H1 (cell line): ENCODE measurements around the gene OR5AR1. TPM values are rescaled to one million over a fixed set of nuclear protein-coding genes. Genes with fewer than 3 reads are reported as not detected.
A peak's percentile ranks its signal among the peaks of the same experiment; 100 is the strongest.

Experiments used
- CTCF ChIA-PET: fragments of 300-600 bp; sonication (Branson Sonifier 250); formaldehyde crosslinking; loops from one replicate; lab custom pipeline; 2021; ENCODE audit not compliant: partially characterized antibody; lab: Charles Lee
- POLR2A ChIA-PET: fragments of 300-600 bp; sonication (Branson Sonifier 250); formaldehyde crosslinking; loops from one replicate; lab custom pipeline; 2021; ENCODE audit warnings: inconsistent platforms; ENCODE audit not compliant: partially characterized antibody; lab: Charles Lee
- DNase-seq, 2 experiments: peaks; one replicate each; pipeline versions ENCODE4 v3.0.0 to v3.0.0-alpha.2; 2010 to 2022; ENCODE audit warnings: low spot score in 2 of 2, low read depth in 1 of 2, mixed read lengths in 1 of 2
- FAIRE-seq: peaks from 2 replicates; lab custom pipeline; 2011; peaks lifted over from hg19 to GRCh38; lab: Jason Lieb, UNC
- H2AFZ ChIP-seq: 2 replicates; pipeline ENCODE4 v1.8.1; 2012; ENCODE audit warnings: low read length, inconsistent platforms
- H2AK5ac ChIP-seq: 2 replicates; pipeline ENCODE4 v1.6.1; 2013; ENCODE audit warnings: low read depth, low read length
- H2BK120ac ChIP-seq: replicated peaks from 2 replicates; pipeline ENCODE3; 2013; ENCODE audit warnings: low read depth, low read length, inconsistent platforms
- H2BK12ac ChIP-seq: 2 replicates; pipeline ENCODE4 v1.6.1; 2013; ENCODE audit warnings: low read depth, low read length
- H2BK15ac ChIP-seq: 2 replicates; pipeline ENCODE4 v1.6.1; 2013; ENCODE audit warnings: low read length
- H2BK20ac ChIP-seq: 2 replicates; pipeline ENCODE4 v1.6.1; 2013; ENCODE audit warnings: low read length
- H2BK5ac ChIP-seq: 2 replicates; pipeline ENCODE4 v1.6.1; 2013; ENCODE audit warnings: low read depth, low read length
- H3K14ac ChIP-seq: 2 replicates; pipeline ENCODE4 v1.6.1; 2013; ENCODE audit warnings: inconsistent platforms; ENCODE audit not compliant: insufficient read length
- H3K18ac ChIP-seq: 2 replicates; pipeline ENCODE4 v1.6.1; 2013; ENCODE audit warnings: low read length; ENCODE audit errors: extremely low read depth
- H3K23ac ChIP-seq: 2 replicates; pipeline ENCODE4 v1.6.1; 2013; ENCODE audit warnings: inconsistent platforms; ENCODE audit not compliant: insufficient read length
- H3K23me2 ChIP-seq: 2 replicates; pipeline ENCODE4 v1.6.1; 2013; ENCODE audit warnings: low read depth, low read length
- H3K27ac ChIP-seq: 2 replicates; pipeline ENCODE4 v1.6.1; 2011; ENCODE audit warnings: low read depth, low read length, inconsistent platforms
- H3K27me3 ChIP-seq, 4 experiments: replicated peaks in 1 of 4; 1 replicate in 1 of 4; 2 replicates in 3 of 4; pipeline versions ENCODE4 v1.6.1 to v1.8.1; 2011 to 2013; ENCODE audit warnings: low read length in 3 of 4, mild to moderate bottlenecking in 3 of 4, inconsistent platforms in 2 of 4, mixed read lengths in 2 of 4, moderate library complexity in 1 of 4; ENCODE audit not compliant: control insufficient read depth in 3 of 4, insufficient read depth in 3 of 4; ENCODE audit errors: extremely low read depth in 1 of 4
- H3K36me3 ChIP-seq, 4 experiments: 2 replicates each; pipeline versions ENCODE4 v1.6.1 to v1.8.1; 2011 to 2013; ENCODE audit warnings: mild to moderate bottlenecking in 4 of 4, low read length in 3 of 4, moderate library complexity in 2 of 4, control low read depth in 1 of 4, inconsistent platforms in 1 of 4; ENCODE audit not compliant: insufficient read depth in 4 of 4, control insufficient read depth in 2 of 4
- H3K4ac ChIP-seq: replicated peaks from 2 replicates; pipeline ENCODE3; 2013; ENCODE audit warnings: low read length, low read depth, mixed read lengths, inconsistent platforms; ENCODE audit not compliant: insufficient read length
- H3K4me1 ChIP-seq, 4 experiments: replicated peaks in 1 of 4; 1 replicate in 1 of 4; 2 replicates in 3 of 4; pipeline versions ENCODE4 v1.6.1 to v1.8.1; 2011 to 2013; ENCODE audit warnings: low read length in 3 of 4, inconsistent platforms in 2 of 4, mixed read lengths in 1 of 4; ENCODE audit not compliant: insufficient read depth in 4 of 4, control insufficient read depth in 3 of 4
- H3K4me2 ChIP-seq, 2 experiments: 2 replicates each; pipeline versions ENCODE4 v1.6.1 to v1.8.1; 2011 to 2013; ENCODE audit warnings: low read depth in 2 of 2, low read length in 2 of 2, control low read depth in 1 of 2, inconsistent platforms in 1 of 2, mild to moderate bottlenecking in 1 of 2; ENCODE audit not compliant: insufficient read depth in 1 of 2
- H3K4me3 ChIP-seq, 4 experiments: fragments of 200-600, 300-600 bp in 1 of 4; sonication (generic), shearing (Covaris generic), sonication (Bioruptor Twin) in 1 of 4; 2 replicates each; pipeline versions ENCODE4 v1.5.1 to v1.8.1; 2011 to 2016; ENCODE audit warnings: low read length in 4 of 4, low read depth in 3 of 4, control low read depth in 2 of 4, inconsistent platforms in 2 of 4, mild to moderate bottlenecking in 2 of 4, mixed read lengths in 1 of 4, moderate library complexity in 1 of 4; ENCODE audit not compliant: insufficient read depth in 2 of 4; ENCODE audit errors: extremely low read depth in 1 of 4
- H3K56ac ChIP-seq: replicated peaks from 2 replicates; pipeline ENCODE3; 2013; ENCODE audit warnings: low read depth, mild to moderate bottlenecking, mixed read lengths, low read length, inconsistent platforms; ENCODE audit not compliant: insufficient read length
- H3K79me1 ChIP-seq: 2 replicates; pipeline ENCODE4 v1.6.1; 2013; ENCODE audit warnings: low read depth, low read length, control low read depth
- H3K79me2 ChIP-seq, 2 experiments: 2 replicates each; pipeline versions ENCODE4 v1.6.1 to v1.8.1; 2012 to 2013; ENCODE audit warnings: low read length in 2 of 2, mild to moderate bottlenecking in 2 of 2, inconsistent platforms in 1 of 2; ENCODE audit not compliant: insufficient read depth in 2 of 2, control insufficient read depth in 1 of 2
- H3K9ac ChIP-seq, 4 experiments: replicated peaks in 1 of 4; 1 replicate in 1 of 4; 2 replicates in 3 of 4; pipeline versions ENCODE4 v1.6.1 to v1.8.1; 2011 to 2013; ENCODE audit warnings: low read depth in 3 of 4, low read length in 3 of 4, control low read depth in 2 of 4, mild to moderate bottlenecking in 2 of 4, moderate library complexity in 2 of 4, inconsistent platforms in 1 of 4; ENCODE audit errors: extremely low read depth in 1 of 4
- H3K9me3 ChIP-seq, 2 experiments: 2 replicates each; pipeline versions ENCODE4 v1.6.1 to v1.8.1; 2012 to 2013; ENCODE audit warnings: mild to moderate bottlenecking in 2 of 2, moderate library complexity in 2 of 2, control low read depth in 1 of 2, inconsistent platforms in 1 of 2, low read depth in 1 of 2, low read length in 1 of 2, mixed read lengths in 1 of 2; ENCODE audit not compliant: insufficient read depth in 2 of 2
- H4K20me1 ChIP-seq, 2 experiments: replicated peaks in 1 of 2; 2 replicates each; pipeline versions ENCODE3 to v1.8.1; 2011 to 2013; ENCODE audit warnings: inconsistent platforms in 2 of 2, low read length in 2 of 2, mild to moderate bottlenecking in 1 of 2; ENCODE audit not compliant: insufficient read depth in 2 of 2, control insufficient read depth in 1 of 2
- H4K5ac ChIP-seq: 2 replicates; pipeline ENCODE4 v1.6.1; 2013; ENCODE audit warnings: low read length, low read depth, mixed read lengths, inconsistent platforms; ENCODE audit not compliant: insufficient read length
- H4K8ac ChIP-seq: 2 replicates; pipeline ENCODE4 v1.8.0; 2013; ENCODE audit warnings: mild to moderate bottlenecking, moderate library complexity, low read length, inconsistent platforms; ENCODE audit not compliant: insufficient read depth; ENCODE audit errors: extremely low read depth
- H4K91ac ChIP-seq: replicated peaks from 2 replicates; pipeline ENCODE3; 2013; ENCODE audit warnings: low read length, mixed read lengths, inconsistent platforms; ENCODE audit not compliant: insufficient read length
- BACH1 ChIP-seq: IDR thresholded peaks from 2 replicates; pipeline ENCODE4 v1.6.1; 2012; ENCODE audit warnings: low read length, improper control_type of control experiment
- BRCA1 ChIP-seq: IDR thresholded peaks from 2 replicates; pipeline ENCODE4 v1.6.1; 2012; ENCODE audit warnings: low read depth, low read length, improper control_type of control experiment
- CREB1 ChIP-seq: IDR thresholded peaks from 2 replicates; pipeline ENCODE4 v1.6.1; 2012; ENCODE audit warnings: inconsistent platforms
- EGR1 ChIP-seq: IDR thresholded peaks from 2 replicates; pipeline ENCODE4 v1.6.1; 2011; ENCODE audit warnings: low read depth, low read length, borderline replicate concordance
- FOSL1 ChIP-seq: IDR thresholded peaks from 2 replicates; pipeline ENCODE4 v1.6.1; 2011; ENCODE audit warnings: mild to moderate bottlenecking, low read depth, low read length, moderate library complexity; ENCODE audit not compliant: insufficient read depth
- GTF2F1 ChIP-seq: IDR thresholded peaks from 2 replicates; pipeline ENCODE4 v1.6.1; 2012; ENCODE audit warnings: low read depth, low read length, improper control_type of control experiment, borderline replicate concordance
- JUN ChIP-seq: IDR thresholded peaks from 2 replicates; pipeline ENCODE4 v1.6.1; 2011; ENCODE audit warnings: low read depth, mild to moderate bottlenecking, improper control_type of control experiment, low read length
- MAFK ChIP-seq: IDR thresholded peaks from 2 replicates; pipeline ENCODE4 v1.6.1; 2012; ENCODE audit warnings: low read depth, mild to moderate bottlenecking, improper control_type of control experiment, low read length
- RAD21 ChIP-seq, 2 experiments: IDR thresholded peaks in 1 of 2; conservative IDR thresholded peaks in 1 of 2; 2 replicates each; pipeline ENCODE4 v1.6.1; 2011; ENCODE audit warnings: low read depth in 2 of 2, low read length in 2 of 2, improper control_type of control experiment in 1 of 2, inconsistent platforms in 1 of 2, mild to moderate bottlenecking in 1 of 2, moderate library complexity in 1 of 2
- RNF2 ChIP-seq: fragments of 200-900, 300-1000 bp; sonication (generic); IDR thresholded peaks from 2 replicates; pipeline ENCODE4 v1.7.1; 2016; ENCODE audit warnings: borderline replicate concordance, low read depth, mild to moderate bottlenecking, antibody characterized with exemption, low read length; ENCODE audit not compliant: poor library complexity, severe bottlenecking; ENCODE audit errors: missing control alignments
- SP1 ChIP-seq: IDR thresholded peaks from 2 replicates; pipeline ENCODE4 v1.6.1; 2011; ENCODE audit warnings: low read depth, low read length
- WGBS, 2 experiments: shearing (Covaris generic) in 1 of 2; methylation state at CpG; one replicate each; pipeline versions ENCODE4 v1.1.6 to v1.1.7; 2013 to 2015; ENCODE audit warnings: low lambda C conversion rate in 2 of 2, mixed read lengths in 2 of 2, inconsistent platforms in 1 of 2, low coverage in 1 of 2, missing lambda C conversion rate in 1 of 2; ENCODE audit not compliant: insufficient replicate concordance in 2 of 2, insufficient coverage in 1 of 2, insufficient read length in 1 of 2; ENCODE audit errors: extremely low coverage in 1 of 2, missing lambda C conversion rate in 1 of 2; 5-methylcytosine and 5-hydroxymethylcytosine counted together
- long read RNA-seq, 2 experiments: library from RNA in 1 of 2; library from capped mRNA in 1 of 2; stranded (forward); transcript quantifications; one replicate each; pipeline ENCODE4 v2.0.0, GENCODE V29; 2021; ENCODE audit warnings: inconsistent platforms in 1 of 2
- polyA minus RNA-seq, 3 experiments: library from RNA; depleted of rRNA, polyadenylated mRNA; stranded (reverse); fragments of >200 nt; gene quantifications; 1 replicate in 2 of 3; 2 replicates in 1 of 3; pipeline ENCODE4 v1.2.3, GENCODE V29; 2011
- polyA plus RNA-seq, 7 experiments: library from polyadenylated mRNA; depleted of rRNA in 3 of 7; stranded (reverse) in 5 of 7; unstranded in 2 of 7; fragments of >200 nt in 5 of 7; fragments of 200-250 nt in 2 of 7; gene quantifications; 1 replicate in 5 of 7; 2 replicates in 1 of 7; 4 replicates in 1 of 7; pipeline versions ENCODE4 v1.2.1 to v1.2.3, GENCODE V29; 2011 to 2013; ENCODE audit warnings: missing spikeins in 2 of 7, mixed read lengths in 2 of 7
- total RNA-seq: library from RNA; stranded (reverse); fragmentation: NEBNext Ultra II Directional; extraction: Animal tissue kit (Norgen Biotek cat#: 25700); gene quantifications from 2 replicates; pipeline ENCODE4 v1.2.1, GENCODE V29; 2021

The OR5AR1 gene
- total RNA-seq (not detected in 2 replicates), polyA plus RNA-seq (2011; rRNA removed) (0.12 TPM in 1 of 2 replicates, not detected in the other), polyA minus RNA-seq (2011; rRNA and poly(A)+ RNA removed) (0.41 TPM in 1 of 2 replicates, not detected in the other)
- polyA plus RNA-seq (2011; cell fraction: cytosol; rRNA removed): not detected
- polyA plus RNA-seq (2011; cell fraction: nucleus; rRNA removed): not detected
- polyA plus RNA-seq (2012, experiment 1 of 2): not detected in 4 replicates
- polyA plus RNA-seq (2012, experiment 2 of 2): not detected
- polyA plus RNA-seq (2013, experiment 1 of 2): not detected
- not detected for polyA plus RNA-seq (2013, experiment 2 of 2)
- polyA minus RNA-seq (2011; cell fraction: cytosol; rRNA and poly(A)+ RNA removed): not detected
- polyA minus RNA-seq (2011; cell fraction: nucleus; rRNA and poly(A)+ RNA removed): not detected
- long read RNA-seq, experiment 1: 0 reads
- long read RNA-seq, experiment 2: 0 reads

GRCh38 chr11:56663386-56663785 lies at the start of gene OR5AR1:
Gene OR5AR1 (plus strand): TSS chr11:56663686. CDS start chr11:56663686, 0 bp downstream.
- no peak within 1 kb of the TSS for H4K5ac ChIP-seq

More at GRCh38 chr11:56663386-56663785, at the start of gene OR5AR1:
- no peaks in the 10 kb centered on the region for H4K20me1 ChIP-seq
- DNase-seq (no peak), FAIRE-seq (no peak)
- no peak within 1 kb of the TSS for H3K4me2 ChIP-seq
- peak within 1 kb of the TSS; percentile 26; the same call in 1 of the 2 replicates for H2BK5ac ChIP-seq
- H2BK120ac ChIP-seq: peak within 1 kb of the TSS; percentile 92
- H3K18ac ChIP-seq: peak within 1 kb of the TSS; percentile 9; the same call in 1 of the 2 replicates
- H3K27me3 ChIP-seq: no peaks in the 10 kb centered on the region
- H3K23ac ChIP-seq: no peak within 1 kb of the TSS
- H3K23me2 ChIP-seq: no peaks in the 10 kb centered on the region
- peak within 1 kb of the TSS; percentile 11 for H3K4ac ChIP-seq
- peak within 1 kb of the TSS; percentile 87; the same call in 1 of the 2 replicates for H2AK5ac ChIP-seq
- no peaks in the 10 kb centered on the region for H3K79me1 ChIP-seq
- no peak within 1 kb of the TSS for H3K14ac ChIP-seq
- H4K8ac ChIP-seq: no peak within 1 kb of the TSS
- peak within 1 kb of the TSS; percentile 72 for H2BK12ac ChIP-seq
- no peaks in the 10 kb centered on the region; a peak in 1 of 4 replicates for H3K79me2 ChIP-seq
- no peak within 1 kb of the TSS for H3K4me3 ChIP-seq
- H4K91ac ChIP-seq: peak within 1 kb of the TSS; percentile 11
- H3K9ac ChIP-seq: no peak within 1 kb of the TSS
- H3K9me3 ChIP-seq: peaks cover 0 to 3% of the 10 kb centered on the region in 2 experiments; a peak in 1 of 4 replicates
- H3K27ac ChIP-seq: no peak within 1 kb of the TSS
- no peak within 1 kb of the TSS for H2AFZ ChIP-seq
- H3K4me1 ChIP-seq: peaks cover 0 to 12% (median 0%) of the 10 kb centered on the region in 4 experiments; a peak in 2 of 7 replicates
- peak within 1 kb of the TSS; percentile 76 for H2BK20ac ChIP-seq
- no peaks in the 10 kb centered on the region; a peak in 1 of 8 replicates for H3K36me3 ChIP-seq
- peak within 1 kb of the TSS; percentile 13; the same call in 1 of the 2 replicates for H2BK15ac ChIP-seq
- ChIA-PET POLR2A (no interaction called here), CTCF (no interaction called here)
- TF ChIP-seq GTF2F1 (no peak), JUN (no peak), EGR1 (no peak), RNF2 (no peak), CREB1 (no peak), SP1 (no peak), BRCA1 (no peak), FOSL1 (no peak), RAD21 (IDR thresholded peaks at IDR 0.05 in 1 of 2, conservative IDR thresholded peaks at IDR 0.05 in 1 of 2; ENCODE audit: low read depth in 2 of 2, low read length in 2 of 2) (no peak), BACH1 (no peak), MAFK (no peak)
- TF ChIP-seq, all 59 proteins: peak for 0
- no peak within 1 kb of the TSS for H3K56ac ChIP-seq
- WGBS, 2 experiments: 90% methylated on average over 2 of the region's 2 CpGs; no CpG with 5 or more reads in 1 of the 2 experiments
